HL-60 (cell line): Measurements from ENCODE around the gene GATM.

ENCODE experiments used
- DNase-seq, 2 experiments: peaks; one replicate each; pipeline ENCODE4 v3.0.0-alpha.2; 2010 to 2020; ENCODE audit warnings: low read depth in 1 of 2, low spot score in 1 of 2
- H3K27ac ChIP-seq: fragments of 250-450 bp; sonication (Bioruptor Pico); replicated peaks from 2 replicates; pipeline ENCODE4 v1.5.1; 2020; ENCODE audit warnings: mild to moderate bottlenecking, moderate library complexity
- H3K27me3 ChIP-seq: fragments of 250-450 bp; sonication (Bioruptor Pico); 2 replicates; pipeline ENCODE4 v1.5.1; 2021; ENCODE audit warnings: mild to moderate bottlenecking, moderate library complexity; ENCODE audit not compliant: insufficient read depth, poor library complexity, severe bottlenecking
- H3K4me3 ChIP-seq: replicated peaks from 2 replicates; pipeline ENCODE4 v1.5.1; 2011; ENCODE audit warnings: mild to moderate bottlenecking, control low read depth, low read length; ENCODE audit not compliant: insufficient read depth
- GABPA ChIP-seq: IDR thresholded peaks from 2 replicates; pipeline ENCODE4 v1.6.1; 2012; ENCODE audit warnings: low read depth
- POLR2AphosphoS5 ChIP-seq: IDR thresholded peaks from 2 replicates; pipeline ENCODE4 v1.6.1; 2012; ENCODE audit warnings: low read depth
- SPI1 ChIP-seq: IDR thresholded peaks from 2 replicates; pipeline ENCODE4 v1.6.1; 2012; ENCODE audit warnings: low read depth, mild to moderate bottlenecking, borderline replicate concordance
- TF ChIP-seq, protein P1 (sequence below): IDR thresholded peaks from 2 replicates; pipeline ENCODE4 v1.6.1; 2012; ENCODE audit warnings: low read depth; ENCODE audit not compliant: insufficient replicate concordance
- TF ChIP-seq, protein P2 (sequence below): IDR thresholded peaks from one replicate; pipeline ENCODE4 v1.5.1; 2011; ENCODE audit warnings: low read length, control low read depth, inconsistent platforms; ENCODE audit not compliant: insufficient read depth

GATM gene

DNA sequence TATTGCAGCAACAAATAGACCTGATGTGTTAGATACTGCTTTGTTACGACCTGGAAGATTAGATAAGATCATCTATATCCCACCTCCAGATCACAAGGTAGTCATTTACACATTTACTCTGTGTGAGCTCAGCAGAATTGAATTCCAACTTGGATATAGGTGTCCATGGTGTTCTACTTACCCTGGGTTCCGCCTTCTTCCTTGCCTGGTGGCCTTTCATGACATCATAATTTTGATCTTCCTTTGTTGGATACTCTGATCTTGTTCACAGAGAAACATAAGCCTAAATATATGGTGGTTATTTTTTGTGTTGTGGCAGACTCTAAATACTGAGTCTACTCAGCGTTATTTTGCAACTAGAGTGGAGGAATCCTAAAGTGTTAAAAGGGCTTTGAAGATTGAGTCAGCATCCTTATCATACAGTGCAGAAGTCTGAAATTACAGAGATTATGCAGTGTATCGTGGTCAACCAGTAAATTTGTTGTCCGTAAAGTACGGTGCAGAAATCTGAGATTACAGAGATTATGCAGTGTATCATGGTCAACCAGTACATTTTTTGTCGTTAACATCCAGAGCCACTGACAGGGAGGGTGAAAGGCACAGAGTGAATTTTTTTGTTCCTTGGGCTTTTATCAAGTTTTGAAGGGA is 39.1 kb upstream of the GATM start:
- TF ChIP-seq, protein P1, sequence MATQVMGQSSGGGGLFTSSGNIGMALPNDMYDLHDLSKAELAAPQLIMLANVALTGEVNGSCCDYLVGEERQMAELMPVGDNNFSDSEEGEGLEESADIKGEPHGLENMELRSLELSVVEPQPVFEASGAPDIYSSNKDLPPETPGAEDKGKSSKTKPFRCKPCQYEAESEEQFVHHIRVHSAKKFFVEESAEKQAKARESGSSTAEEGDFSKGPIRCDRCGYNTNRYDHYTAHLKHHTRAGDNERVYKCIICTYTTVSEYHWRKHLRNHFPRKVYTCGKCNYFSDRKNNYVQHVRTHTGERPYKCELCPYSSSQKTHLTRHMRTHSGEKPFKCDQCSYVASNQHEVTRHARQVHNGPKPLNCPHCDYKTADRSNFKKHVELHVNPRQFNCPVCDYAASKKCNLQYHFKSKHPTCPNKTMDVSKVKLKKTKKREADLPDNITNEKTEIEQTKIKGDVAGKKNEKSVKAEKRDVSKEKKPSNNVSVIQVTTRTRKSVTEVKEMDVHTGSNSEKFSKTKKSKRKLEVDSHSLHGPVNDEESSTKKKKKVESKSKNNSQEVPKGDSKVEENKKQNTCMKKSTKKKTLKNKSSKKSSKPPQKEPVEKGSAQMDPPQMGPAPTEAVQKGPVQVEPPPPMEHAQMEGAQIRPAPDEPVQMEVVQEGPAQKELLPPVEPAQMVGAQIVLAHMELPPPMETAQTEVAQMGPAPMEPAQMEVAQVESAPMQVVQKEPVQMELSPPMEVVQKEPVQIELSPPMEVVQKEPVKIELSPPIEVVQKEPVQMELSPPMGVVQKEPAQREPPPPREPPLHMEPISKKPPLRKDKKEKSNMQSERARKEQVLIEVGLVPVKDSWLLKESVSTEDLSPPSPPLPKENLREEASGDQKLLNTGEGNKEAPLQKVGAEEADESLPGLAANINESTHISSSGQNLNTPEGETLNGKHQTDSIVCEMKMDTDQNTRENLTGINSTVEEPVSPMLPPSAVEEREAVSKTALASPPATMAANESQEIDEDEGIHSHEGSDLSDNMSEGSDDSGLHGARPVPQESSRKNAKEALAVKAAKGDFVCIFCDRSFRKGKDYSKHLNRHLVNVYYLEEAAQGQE: no peak
- TF ChIP-seq, protein P2, sequence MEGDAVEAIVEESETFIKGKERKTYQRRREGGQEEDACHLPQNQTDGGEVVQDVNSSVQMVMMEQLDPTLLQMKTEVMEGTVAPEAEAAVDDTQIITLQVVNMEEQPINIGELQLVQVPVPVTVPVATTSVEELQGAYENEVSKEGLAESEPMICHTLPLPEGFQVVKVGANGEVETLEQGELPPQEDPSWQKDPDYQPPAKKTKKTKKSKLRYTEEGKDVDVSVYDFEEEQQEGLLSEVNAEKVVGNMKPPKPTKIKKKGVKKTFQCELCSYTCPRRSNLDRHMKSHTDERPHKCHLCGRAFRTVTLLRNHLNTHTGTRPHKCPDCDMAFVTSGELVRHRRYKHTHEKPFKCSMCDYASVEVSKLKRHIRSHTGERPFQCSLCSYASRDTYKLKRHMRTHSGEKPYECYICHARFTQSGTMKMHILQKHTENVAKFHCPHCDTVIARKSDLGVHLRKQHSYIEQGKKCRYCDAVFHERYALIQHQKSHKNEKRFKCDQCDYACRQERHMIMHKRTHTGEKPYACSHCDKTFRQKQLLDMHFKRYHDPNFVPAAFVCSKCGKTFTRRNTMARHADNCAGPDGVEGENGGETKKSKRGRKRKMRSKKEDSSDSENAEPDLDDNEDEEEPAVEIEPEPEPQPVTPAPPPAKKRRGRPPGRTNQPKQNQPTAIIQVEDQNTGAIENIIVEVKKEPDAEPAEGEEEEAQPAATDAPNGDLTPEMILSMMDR: no peak
- TF ChIP-seq GABPA (no peak), SPI1 (no peak), POLR2AphosphoS5 (no peak)
- H3K27me3 ChIP-seq: no peaks in the 10 kb centered on the region
- DNase-seq: no peak
- no peak overlapping the region for H3K27ac ChIP-seq
- no peak overlapping the region for H3K4me3 ChIP-seq

DNA sequence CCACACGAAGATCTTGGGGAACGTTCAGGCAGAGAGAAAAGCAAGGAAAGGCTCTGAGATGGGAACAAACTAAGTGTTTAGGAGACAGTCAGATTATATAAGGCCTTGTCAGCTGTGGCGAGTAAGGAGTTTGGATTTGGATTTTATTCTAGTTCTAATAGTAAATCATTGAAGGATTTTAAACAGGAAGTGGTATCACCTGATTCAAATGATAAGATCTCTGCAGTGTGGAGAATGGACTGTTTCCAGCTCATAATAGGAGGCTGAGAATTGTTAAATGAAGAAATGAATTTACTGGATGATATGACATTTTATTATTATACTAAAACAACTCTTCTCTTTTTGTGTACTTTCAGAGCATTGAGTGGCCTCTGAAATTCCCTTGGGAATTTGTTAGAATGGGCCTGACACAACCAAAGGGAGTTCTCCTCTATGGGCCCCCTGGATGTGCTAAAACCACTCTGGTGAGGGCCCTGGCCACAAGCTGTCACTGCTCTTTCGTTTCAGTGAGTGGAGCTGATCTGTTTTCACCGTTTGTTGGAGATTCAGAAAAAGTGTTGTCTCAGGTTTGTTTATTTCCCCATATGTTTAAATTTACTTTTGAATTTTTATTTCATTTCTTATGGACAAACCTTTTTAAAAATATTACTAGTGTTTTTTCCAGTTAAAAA is 36.0 kb upstream of the GATM start:
- H3K27me3 ChIP-seq: no peaks in the 10 kb centered on the region
- TF ChIP-seq POLR2AphosphoS5 (no peak), SPI1 (no peak), GABPA (no peak)
- TF ChIP-seq, protein P1: no peak
- TF ChIP-seq, protein P2: no peak
- DNase-seq: no peak
- H3K27ac ChIP-seq: no peak overlapping the region
- no peak overlapping the region for H3K4me3 ChIP-seq

DNA sequence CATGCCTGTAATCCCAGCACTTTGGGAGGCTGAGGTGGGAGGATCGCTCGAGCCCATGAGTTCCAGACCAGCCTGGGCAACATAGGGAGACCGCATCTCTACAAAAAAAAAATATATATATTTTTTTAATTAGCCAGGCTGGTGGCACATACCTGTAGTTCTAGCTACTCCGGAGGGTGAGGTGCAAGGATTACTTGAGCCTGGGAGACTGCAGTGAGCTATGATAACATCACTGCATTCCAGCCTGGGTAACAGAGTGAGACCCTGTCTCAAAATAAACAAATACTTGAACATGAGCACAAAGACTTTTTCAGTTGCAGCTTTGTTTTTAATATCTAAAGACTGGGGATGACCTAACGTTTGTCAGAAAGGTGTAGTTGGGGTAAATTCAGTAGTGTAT is 31.3 kb upstream of the GATM start:
- H3K27me3 ChIP-seq: no peaks in the 10 kb centered on the region
- no peak overlapping the region for H3K4me3 ChIP-seq
- TF ChIP-seq POLR2AphosphoS5 (no peak), SPI1 (no peak), GABPA (no peak)
- TF ChIP-seq, protein P2: no peak
- TF ChIP-seq, protein P1: no peak
- DNase-seq: no peak
- H3K27ac ChIP-seq: no peak overlapping the region
